ENCODE data around the gene NCAPG.

NCAPG gene

GRCh38 chr4:17810260-17811077 is at the start of gene NCAPG, which contains the start of gene DCAF16:
Gene NCAPG (plus strand): TSS chr4:17810979. CDS start chr4:17811078, 99 bp downstream.
Gene DCAF16 (minus strand): TSS chr4:17810757. CDS start chr4:17804141, 6,616 bp downstream.
- peak; percentile 99 for DNase-seq

GRCh38 chr4:17761062-17761461 is 49.7 kb upstream of the NCAPG start:
- DNase-seq, result peak; percentile 63

GRCh38 chr4:17762726-17763125 is 48.1 kb upstream of the NCAPG start:
- DNase-seq, result peak; percentile 46

GRCh38 chr4:17763416-17763815 is 47.4 kb upstream of the NCAPG start:
- DNase-seq, result peak; percentile 55

GRCh38 chr4:17763931-17764330 is 46.8 kb upstream of the NCAPG start:
- DNase-seq, result peak; percentile 60

GRCh38 chr4:17765514-17766286 is 45.1 kb upstream of the NCAPG start:
- no peak for DNase-seq

- DNase-seq, result no peak
These were observed 43.8 kb upstream of the NCAPG start for GRCh38 chr4:17766826-17767458.

GRCh38 chr4:17769406-17770174 is 41.2 kb upstream of the NCAPG start:
- DNase-seq, result no peak

- no peak for DNase-seq
These were observed 39.9 kb upstream of the NCAPG start for GRCh38 chr4:17770845-17771244.

- peak; percentile 16 for DNase-seq
These were observed 39.4 kb upstream of the NCAPG start for GRCh38 chr4:17771284-17771908.

GRCh38 chr4:17773135-17773698 is 37.6 kb upstream of the NCAPG start:
- DNase-seq, result no peak

- no peak for DNase-seq
These were observed 32.3 kb upstream of the NCAPG start for GRCh38 chr4:17778431-17778830.

- no peak for DNase-seq
These were observed 30.1 kb upstream of the NCAPG start for GRCh38 chr4:17780501-17781299.

- DNase-seq, result no peak
These were observed 29.2 kb upstream of the NCAPG start, which contains the start of gene FAM184B for GRCh38 chr4:17781300-17782287. Gene FAM184B (minus strand): TSS chr4:17781621. CDS start chr4:17781299, 322 bp downstream.

GRCh38 chr4:17785858-17786257 is 24.9 kb upstream of the NCAPG start:
- DNase-seq, result peak; percentile 36

GRCh38 chr4:17786567-17786966 is 24.2 kb upstream of the NCAPG start:
- DNase-seq, result no peak

- no peak for DNase-seq
These were observed 23.5 kb upstream of the NCAPG start for GRCh38 chr4:17787315-17787714.

GRCh38 chr4:17788956-17789355 is 21.8 kb upstream of the NCAPG start:
- no peak for DNase-seq

GRCh38 chr4:17794730-17795129 is 16.0 kb upstream of the NCAPG start:
- no peak for DNase-seq

- no peak for DNase-seq
These were observed 13.0 kb upstream of the NCAPG start for GRCh38 chr4:17797808-17798207.
